ENCODE measurements around the gene BLM. TPM values are rescaled to one million over a fixed set of nuclear protein-coding genes. Genes with fewer than 3 reads are reported as not detected.

Gene BLM
- total RNA-seq, 1 donor from 2014 or later: 58.0 TPM

DNA sequence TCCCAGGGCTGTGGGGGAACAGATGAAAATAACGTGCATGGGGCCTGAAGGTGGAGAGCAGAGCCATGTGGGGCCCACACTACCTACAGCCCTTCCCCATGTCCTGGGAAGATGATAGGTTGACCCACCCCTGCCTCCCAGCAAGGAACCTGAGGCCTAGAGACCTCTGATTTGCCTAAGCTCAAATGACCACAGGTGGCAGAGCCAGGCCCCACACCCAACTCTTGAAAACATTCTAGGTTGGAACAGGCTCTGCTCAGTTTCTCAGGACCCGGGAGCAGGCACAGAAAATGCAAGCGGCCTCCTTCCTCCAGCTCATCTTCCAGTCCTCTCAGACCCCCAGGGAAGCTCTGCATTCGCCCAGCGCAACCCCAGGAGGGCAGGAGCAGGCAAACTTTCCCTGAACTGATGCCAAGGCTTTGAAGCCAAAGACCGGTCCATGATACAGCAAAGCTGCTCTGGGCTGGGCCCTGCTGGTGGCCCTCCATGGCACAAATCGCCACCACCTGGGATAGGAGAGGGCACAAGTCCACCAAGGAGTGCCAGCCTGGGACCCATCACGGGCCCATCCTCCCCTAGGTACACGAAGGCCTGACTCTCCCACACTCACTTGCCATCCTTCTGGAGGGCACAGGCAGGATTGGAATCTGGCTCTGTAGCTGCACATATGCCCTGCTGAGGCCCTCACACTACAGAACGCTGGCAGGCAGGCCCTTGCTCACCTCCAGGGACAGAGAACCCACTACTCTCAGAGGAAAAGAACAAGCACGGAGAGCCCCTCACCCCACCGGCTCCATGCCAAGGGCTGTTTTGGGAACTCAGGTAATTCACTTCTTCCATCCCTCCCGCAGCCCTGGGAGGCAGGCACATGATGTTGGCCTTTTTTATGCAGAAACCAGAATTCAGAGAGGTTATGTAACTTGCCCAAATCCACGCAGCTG lies 100.2 kb downstream of the BLM start:
- H3K4me2 ChIP-seq: no peak overlapping the region
- DNase-seq (ENCODE audit: low spot score): no peak

DNA sequence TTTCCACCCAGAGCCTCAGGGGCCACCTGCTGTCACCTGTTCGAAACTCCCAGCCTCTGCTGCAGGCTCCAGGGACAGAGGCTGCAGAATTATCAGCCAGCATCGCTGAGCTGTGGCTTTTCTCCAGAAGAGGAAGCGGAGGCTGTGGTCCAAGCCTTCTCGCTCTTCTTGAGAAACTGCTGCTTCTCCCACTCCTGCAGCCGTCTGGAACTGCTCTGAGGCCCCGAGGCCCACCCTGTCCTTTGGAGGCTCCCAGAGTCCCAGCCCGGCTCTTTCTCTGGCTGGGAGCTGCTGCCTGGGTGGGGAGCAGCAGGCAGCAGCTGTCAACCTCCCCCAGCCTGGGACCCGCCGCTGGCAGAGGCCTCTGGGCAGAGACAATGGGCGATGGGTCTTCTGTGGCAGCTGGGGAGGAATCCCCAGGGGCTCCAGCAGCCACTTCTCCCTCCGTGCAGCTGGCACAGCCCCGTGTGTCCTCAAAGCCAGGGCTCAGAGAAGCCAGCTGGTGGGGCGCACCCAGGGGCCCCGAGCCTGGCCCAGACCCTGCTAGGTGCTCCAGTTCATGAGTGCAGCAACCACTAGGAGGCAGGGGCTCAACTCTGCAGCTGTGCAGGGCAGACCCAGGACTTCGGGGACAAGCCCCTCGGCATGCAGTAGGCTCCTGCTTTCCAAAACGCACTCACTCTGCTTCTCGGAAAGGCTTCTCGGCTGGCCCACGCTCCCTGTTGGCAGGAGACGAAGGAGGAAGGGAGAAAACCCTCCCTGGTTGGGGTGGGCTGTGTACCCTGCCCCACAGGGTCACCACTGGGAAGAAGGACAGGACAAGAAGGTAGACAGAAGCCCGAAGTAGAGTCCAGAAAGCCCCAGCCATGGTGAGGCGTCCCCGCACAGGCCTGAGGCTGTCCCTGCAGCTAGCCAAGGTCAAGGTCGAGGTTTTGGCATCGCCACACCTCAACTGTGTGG lies 101.4 kb downstream of the BLM start:
- Histone ChIP-seq H3K79me2 (ENCODE audit: low read depth) (no peaks in the 10 kb centered on the region), H3K9me3 (ENCODE audit: low read depth) (no peaks in the 10 kb centered on the region), H3K27ac (no peak overlapping the region), H3K4me2 (no peak overlapping the region), H3F3A (ENCODE audit: low read depth) (no peaks in the 10 kb centered on the region), H3K4me1 (peaks cover 6% of the 10 kb centered on the region), H3K9ac (no peak overlapping the region), H3K27me3 (no peaks in the 10 kb centered on the region), H3K36me3 (no peaks in the 10 kb centered on the region), H2AFZ (replicated peaks) (no peak overlapping the region), H4K20me1 (ENCODE audit: low read depth) (no peaks in the 10 kb centered on the region), H3K4me3 (no peak overlapping the region)
- Mint-ChIP-seq H3K9me3 (no peaks in the 10 kb centered on the region), H3K36me3 (peaks cover 9% of the 10 kb centered on the region), H3K27ac (no peak overlapping the region), H3K4me1 (peaks cover 8% of the 10 kb centered on the region), H3K4me3 (no peak overlapping the region), H3K27me3 (ENCODE audit: insufficient read depth, low read depth) (peaks cover 10% of the 10 kb centered on the region)
- TF ChIP-seq EZH2phosphoT487 (IDR thresholded peaks at IDR 0.05) (no peak), EZH2 (IDR thresholded peaks at IDR 0.05) (no peak)
- TF ChIP-seq, protein P1, sequence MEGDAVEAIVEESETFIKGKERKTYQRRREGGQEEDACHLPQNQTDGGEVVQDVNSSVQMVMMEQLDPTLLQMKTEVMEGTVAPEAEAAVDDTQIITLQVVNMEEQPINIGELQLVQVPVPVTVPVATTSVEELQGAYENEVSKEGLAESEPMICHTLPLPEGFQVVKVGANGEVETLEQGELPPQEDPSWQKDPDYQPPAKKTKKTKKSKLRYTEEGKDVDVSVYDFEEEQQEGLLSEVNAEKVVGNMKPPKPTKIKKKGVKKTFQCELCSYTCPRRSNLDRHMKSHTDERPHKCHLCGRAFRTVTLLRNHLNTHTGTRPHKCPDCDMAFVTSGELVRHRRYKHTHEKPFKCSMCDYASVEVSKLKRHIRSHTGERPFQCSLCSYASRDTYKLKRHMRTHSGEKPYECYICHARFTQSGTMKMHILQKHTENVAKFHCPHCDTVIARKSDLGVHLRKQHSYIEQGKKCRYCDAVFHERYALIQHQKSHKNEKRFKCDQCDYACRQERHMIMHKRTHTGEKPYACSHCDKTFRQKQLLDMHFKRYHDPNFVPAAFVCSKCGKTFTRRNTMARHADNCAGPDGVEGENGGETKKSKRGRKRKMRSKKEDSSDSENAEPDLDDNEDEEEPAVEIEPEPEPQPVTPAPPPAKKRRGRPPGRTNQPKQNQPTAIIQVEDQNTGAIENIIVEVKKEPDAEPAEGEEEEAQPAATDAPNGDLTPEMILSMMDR (IDR thresholded peaks at IDR 0.05): peak; percentile 48
- DNase-seq (ENCODE audit: low spot score): peak; percentile 57

More for the DNA sequence above, 100.2 kb downstream of the BLM start:
- no peak overlapping the region for H3K4me3 ChIP-seq
- no peaks in the 10 kb centered on the region for H3K36me3 ChIP-seq
- no peaks in the 10 kb centered on the region for H3K79me2 ChIP-seq (ENCODE audit: low read depth)
- H3K27me3 Mint-ChIP-seq (ENCODE audit: insufficient read depth, low read depth): peaks cover 10% of the 10 kb centered on the region
- no peaks in the 10 kb centered on the region for H3F3A ChIP-seq (ENCODE audit: low read depth)
- peaks cover 9% of the 10 kb centered on the region for H3K36me3 Mint-ChIP-seq
- peaks cover 1% of the 10 kb centered on the region for H3K4me1 Mint-ChIP-seq
- no peak overlapping the region for H2AFZ ChIP-seq (replicated peaks)
- no peaks in the 10 kb centered on the region for H3K9me3 ChIP-seq (ENCODE audit: low read depth)
- peaks cover 6% of the 10 kb centered on the region for H3K4me1 ChIP-seq
- H3K9ac ChIP-seq: no peak overlapping the region
- TF ChIP-seq EZH2 (IDR thresholded peaks at IDR 0.05) (no peak), EZH2phosphoT487 (IDR thresholded peaks at IDR 0.05) (no peak)
- TF ChIP-seq, protein P1 (IDR thresholded peaks at IDR 0.05): no peak
- H3K27ac Mint-ChIP-seq: no peak overlapping the region
- no peaks in the 10 kb centered on the region for H3K9me3 Mint-ChIP-seq
- no peaks in the 10 kb centered on the region for H4K20me1 ChIP-seq (ENCODE audit: low read depth)
- no peak overlapping the region for H3K27ac ChIP-seq
- H3K4me3 Mint-ChIP-seq: no peak overlapping the region
- no peaks in the 10 kb centered on the region for H3K27me3 ChIP-seq

DNA sequence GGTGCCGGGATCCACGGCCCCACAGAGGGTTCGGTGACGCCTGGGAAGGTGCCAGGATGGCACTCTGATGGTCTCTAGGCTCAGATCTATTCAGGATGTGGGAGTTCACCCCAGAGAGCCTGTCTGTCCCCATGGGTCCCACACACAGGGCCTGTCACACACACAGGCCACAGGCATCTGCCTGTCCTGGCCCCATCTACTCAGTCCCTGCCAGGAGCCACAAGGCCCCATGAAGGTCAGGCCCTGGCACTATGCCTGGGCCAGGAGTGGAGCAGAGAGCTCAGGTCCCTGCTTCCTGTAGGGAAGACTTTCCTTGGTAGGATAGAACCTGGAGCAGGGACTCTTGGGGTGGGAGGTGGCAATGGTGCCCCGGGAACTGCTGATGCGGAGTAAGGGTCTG lies 102.2 kb downstream of the BLM start:
- H3K9me3 Mint-ChIP-seq: no peaks in the 10 kb centered on the region
- Histone ChIP-seq H3K27me3 (no peaks in the 10 kb centered on the region), H3K36me3 (no peaks in the 10 kb centered on the region), H3F3A (ENCODE audit: low read depth) (no peaks in the 10 kb centered on the region), H3K4me2 (no peak overlapping the region), H3K79me2 (ENCODE audit: low read depth) (no peaks in the 10 kb centered on the region), H3K4me3 (no peak overlapping the region), H3K4me1 (peaks cover 6% of the 10 kb centered on the region), H2AFZ (replicated peaks) (no peak overlapping the region), H3K27ac (no peak overlapping the region), H3K9me3 (ENCODE audit: low read depth) (no peaks in the 10 kb centered on the region), H4K20me1 (ENCODE audit: low read depth) (no peaks in the 10 kb centered on the region), H3K9ac (no peak overlapping the region)
- H3K4me3 Mint-ChIP-seq: no peak overlapping the region
- TF ChIP-seq EZH2phosphoT487 (IDR thresholded peaks at IDR 0.05) (no peak), EZH2 (IDR thresholded peaks at IDR 0.05) (no peak)
- TF ChIP-seq, protein P1 (IDR thresholded peaks at IDR 0.05): no peak
- peaks cover 14% of the 10 kb centered on the region for H3K27me3 Mint-ChIP-seq (ENCODE audit: insufficient read depth, low read depth)
- peaks cover 14% of the 10 kb centered on the region for H3K4me1 Mint-ChIP-seq
- DNase-seq (ENCODE audit: low spot score): no peak
- peaks cover 7% of the 10 kb centered on the region for H3K36me3 Mint-ChIP-seq
- no peak overlapping the region for H3K27ac Mint-ChIP-seq

Data from neural progenitor cell (in vitro differentiated cells).